Uterus (tissue), 2 donors: Measurements from ENCODE around the gene FMN1.

ENCODE experiments used
- CTCF ChIP-seq, 4 experiments: fragments of 200-600 bp in 2 of 4; fragments of 450-650 bp in 2 of 4; sonication (generic) in 2 of 4; IDR thresholded peaks; one replicate each; pipeline ENCODE4 v1.5.1; 2016 to 2019; ENCODE audit warnings: antibody characterized with exemption in 4 of 4, mild to moderate bottlenecking in 2 of 4, moderate library complexity in 1 of 4
- POLR2A ChIP-seq, 2 donors: fragments of 450-650 bp; IDR thresholded peaks; one replicate each; pipeline ENCODE4 v1.6.1; 2016; ENCODE audit warnings: antibody characterized with exemption in 2 of 2, mild to moderate bottlenecking in 1 of 2, moderate library complexity in 1 of 2

DNA sequence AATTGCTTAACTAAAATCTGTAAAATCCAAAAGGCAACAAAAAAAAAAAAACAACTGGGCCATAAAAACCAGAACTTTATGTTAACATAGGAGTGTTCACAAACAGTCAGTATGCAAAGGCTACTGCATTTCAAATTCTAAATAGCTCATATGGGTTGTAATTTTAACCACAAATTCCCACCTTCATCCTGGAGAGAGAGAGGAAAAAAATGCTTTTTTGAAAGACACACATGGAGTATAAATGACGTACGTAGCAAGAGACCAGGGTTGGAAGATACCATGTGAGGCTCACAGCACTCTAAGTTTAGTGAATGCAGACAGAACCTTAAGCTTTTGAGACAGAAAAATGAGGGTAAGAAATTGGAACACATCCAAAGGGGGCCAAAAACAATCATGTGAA lies 115.9 kb downstream of the FMN1 start:
- TF ChIP-seq CTCF (IDR thresholded peaks at IDR 0.05) (no peak), POLR2A (IDR thresholded peaks at IDR 0.05) (no peak)
